ENCODE results near the gene GJB6. TPM values are rescaled to one million over a fixed set of nuclear protein-coding genes. Genes with fewer than 3 reads are reported as not detected.

Gene GJB6
- total and polyA plus RNA-seq, 4 donors, result 0.86 TPM; not detected in 3

DNA sequence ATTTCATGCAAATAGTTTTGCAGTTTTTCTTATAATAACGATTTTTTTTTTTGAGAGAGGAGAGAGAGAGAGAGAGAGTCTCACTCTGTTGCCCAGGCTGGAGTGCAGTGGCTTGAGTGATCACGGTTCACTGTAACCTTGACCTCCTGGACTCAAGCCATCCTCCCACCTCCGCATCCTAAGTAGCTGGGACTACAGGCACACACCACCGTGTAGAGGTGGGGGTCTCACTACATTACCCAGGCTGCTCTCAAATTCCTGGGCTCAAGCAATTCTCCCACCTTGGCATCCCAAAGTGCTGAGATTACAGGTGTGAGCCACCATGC, 26.8 kb upstream of the GJB6 start:
- 74 to 86% methylated on average over 4 of the region's 4 CpGs for WGBS, 2 donors

DNA sequence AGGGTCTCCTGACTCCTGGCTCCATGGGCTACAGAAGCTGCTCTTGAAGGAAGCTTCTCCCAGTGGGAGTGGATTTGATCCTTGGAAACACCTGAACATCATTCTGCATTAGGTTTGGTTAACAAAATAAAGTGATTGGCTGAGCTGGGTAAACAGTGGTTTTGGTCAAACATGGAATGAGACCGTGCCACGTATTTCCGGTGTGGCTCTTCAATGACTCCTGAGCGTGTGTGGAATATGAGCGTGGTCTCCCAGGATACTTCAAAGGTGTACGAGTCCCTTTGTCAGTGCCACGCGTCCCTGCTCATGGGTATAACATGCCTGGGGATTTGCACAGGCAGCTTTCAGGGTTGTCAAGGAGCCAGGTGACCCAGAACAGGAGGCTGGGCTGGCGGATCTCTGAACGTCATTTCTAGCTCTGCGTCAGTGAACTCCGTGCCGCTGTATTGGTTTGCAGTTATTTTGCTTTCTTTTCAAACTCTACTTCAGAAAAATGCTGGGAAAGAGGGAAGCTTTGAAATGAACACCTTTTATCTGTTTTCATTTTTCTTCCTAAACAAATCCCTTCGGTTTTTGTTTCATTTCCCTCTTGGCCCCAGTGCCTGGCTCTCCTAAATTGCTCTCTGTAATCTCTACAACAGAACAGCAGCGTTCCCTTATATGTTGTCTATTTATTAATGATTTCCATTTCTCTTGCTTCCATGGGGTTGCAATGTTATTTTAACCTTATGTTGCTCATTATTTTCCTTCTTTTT, 26.3 kb upstream of the GJB6 start:
- no peak for ATAC-seq (ENCODE audit: insufficient read depth, low FRiP score)
- DNase-seq, result no peak
- no peaks in the 10 kb centered on the region for H3K36me3 ChIP-seq (ENCODE audit: control insufficient read depth in 4 of 4, insufficient read depth in 4 of 4, low read length in 4 of 4)
- H3K27ac ChIP-seq (ENCODE audit: low read depth in 1 of 2, low read length in 1 of 2), result no peak overlapping the region
- WGBS, 2 donors, result 85 to 88% methylated on average over 15 of the region's 15 CpGs
- TF ChIP-seq, protein P1, sequence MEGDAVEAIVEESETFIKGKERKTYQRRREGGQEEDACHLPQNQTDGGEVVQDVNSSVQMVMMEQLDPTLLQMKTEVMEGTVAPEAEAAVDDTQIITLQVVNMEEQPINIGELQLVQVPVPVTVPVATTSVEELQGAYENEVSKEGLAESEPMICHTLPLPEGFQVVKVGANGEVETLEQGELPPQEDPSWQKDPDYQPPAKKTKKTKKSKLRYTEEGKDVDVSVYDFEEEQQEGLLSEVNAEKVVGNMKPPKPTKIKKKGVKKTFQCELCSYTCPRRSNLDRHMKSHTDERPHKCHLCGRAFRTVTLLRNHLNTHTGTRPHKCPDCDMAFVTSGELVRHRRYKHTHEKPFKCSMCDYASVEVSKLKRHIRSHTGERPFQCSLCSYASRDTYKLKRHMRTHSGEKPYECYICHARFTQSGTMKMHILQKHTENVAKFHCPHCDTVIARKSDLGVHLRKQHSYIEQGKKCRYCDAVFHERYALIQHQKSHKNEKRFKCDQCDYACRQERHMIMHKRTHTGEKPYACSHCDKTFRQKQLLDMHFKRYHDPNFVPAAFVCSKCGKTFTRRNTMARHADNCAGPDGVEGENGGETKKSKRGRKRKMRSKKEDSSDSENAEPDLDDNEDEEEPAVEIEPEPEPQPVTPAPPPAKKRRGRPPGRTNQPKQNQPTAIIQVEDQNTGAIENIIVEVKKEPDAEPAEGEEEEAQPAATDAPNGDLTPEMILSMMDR (IDR thresholded peaks at IDR 0.05; ENCODE audit: control extremely low read depth, extremely low read depth), result no peak
- no peaks in the 10 kb centered on the region for H3K27me3 ChIP-seq (ENCODE audit: control insufficient read depth in 3 of 3, insufficient read depth in 3 of 3, low read length in 2 of 3)
- H3K4me3 ChIP-seq, result no peak overlapping the region
- no peaks in the 10 kb centered on the region for H3K4me1 ChIP-seq (ENCODE audit: control insufficient read depth in 5 of 5, insufficient read depth in 5 of 5, low read length in 5 of 5)
- H3K9ac ChIP-seq (ENCODE audit: insufficient read depth in 1 of 2, low read length in 2 of 2), result no peak overlapping the region
- peaks cover 0 to 3% (median 0%) of the 10 kb centered on the region in 4 donors for H3K9me3 ChIP-seq (ENCODE audit: control insufficient read depth in 4 of 4, insufficient read depth in 3 of 4, low read length in 3 of 4)

More for the DNA sequence above, 26.8 kb upstream of the GJB6 start:
- TF ChIP-seq, protein P1 (IDR thresholded peaks at IDR 0.05; ENCODE audit: control extremely low read depth, extremely low read depth), result no peak
- no peak overlapping the region for H3K4me3 ChIP-seq
- H3K27me3 ChIP-seq (ENCODE audit: control insufficient read depth in 3 of 3, insufficient read depth in 3 of 3, low read length in 2 of 3), result no peaks in the 10 kb centered on the region
- peaks cover 0 to 3% (median 0%) of the 10 kb centered on the region in 4 donors for H3K9me3 ChIP-seq (ENCODE audit: control insufficient read depth in 4 of 4, insufficient read depth in 3 of 4, low read length in 3 of 4)
- H3K36me3 ChIP-seq (ENCODE audit: control insufficient read depth in 4 of 4, insufficient read depth in 4 of 4, low read length in 4 of 4), result no peaks in the 10 kb centered on the region
- no peak overlapping the region for H3K27ac ChIP-seq (ENCODE audit: low read depth in 1 of 2, low read length in 1 of 2)
- DNase-seq, result no peak
- ATAC-seq (ENCODE audit: insufficient read depth, low FRiP score), result no peak
- H3K9ac ChIP-seq (ENCODE audit: insufficient read depth in 1 of 2, low read length in 2 of 2), result no peak overlapping the region
- no peaks in the 10 kb centered on the region for H3K4me1 ChIP-seq (ENCODE audit: control insufficient read depth in 5 of 5, insufficient read depth in 5 of 5, low read length in 5 of 5)

DNA sequence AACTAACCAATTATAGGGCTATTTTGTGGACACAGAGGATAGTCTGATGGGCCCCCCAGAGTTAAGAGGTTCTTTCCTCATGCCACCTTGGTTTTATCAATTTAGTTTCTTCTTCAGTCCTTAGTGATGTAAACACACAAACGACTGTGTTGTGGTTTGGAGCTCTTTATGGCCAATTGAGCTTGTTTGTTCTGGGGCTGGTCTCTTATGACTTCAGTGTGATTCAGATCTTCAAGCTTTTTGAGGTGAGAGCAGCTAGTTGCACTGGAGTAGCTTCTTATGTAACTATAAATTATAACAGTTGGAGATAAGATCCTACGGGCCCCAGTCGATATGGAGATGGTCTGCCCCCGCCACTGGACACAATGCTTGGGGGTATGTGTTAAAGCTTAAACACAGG, 22.0 kb upstream of the GJB6 start:
- TF ChIP-seq, protein P1 (IDR thresholded peaks at IDR 0.05; ENCODE audit: control extremely low read depth, extremely low read depth), result no peak
- peaks cover 0 to 3% (median 0%) of the 10 kb centered on the region in 3 donors for H3K27me3 ChIP-seq (ENCODE audit: control insufficient read depth in 3 of 3, insufficient read depth in 3 of 3, low read length in 2 of 3)
- ATAC-seq (ENCODE audit: insufficient read depth, low FRiP score) (no peak), DNase-seq (no peak)
- 72 to 78% methylated on average over 4 of the region's 4 CpGs for WGBS, 2 donors
- peaks cover 0 to 3% (median 0%) of the 10 kb centered on the region in 4 donors for H3K9me3 ChIP-seq (ENCODE audit: control insufficient read depth in 4 of 4, insufficient read depth in 3 of 4, low read length in 3 of 4)
- H3K36me3 ChIP-seq (ENCODE audit: control insufficient read depth in 4 of 4, insufficient read depth in 4 of 4, low read length in 4 of 4), result no peaks in the 10 kb centered on the region
- H3K4me3 ChIP-seq, result no peak overlapping the region
- no peak overlapping the region for H3K9ac ChIP-seq (ENCODE audit: insufficient read depth in 1 of 2, low read length in 2 of 2)
- H3K4me1 ChIP-seq (ENCODE audit: control insufficient read depth in 5 of 5, insufficient read depth in 5 of 5, low read length in 5 of 5), result no peaks in the 10 kb centered on the region
- no peak overlapping the region for H3K27ac ChIP-seq (ENCODE audit: low read depth in 1 of 2, low read length in 1 of 2)

Measured in lung (tissue), 12 donors.